CD4-positive, alpha-beta memory T cell (primary cell): ENCODE data around the gene C1orf21. TPM values are rescaled to one million over a fixed set of nuclear protein-coding genes. Genes with fewer than 3 reads are reported as not detected.

ENCODE experiments used
- CTCF ChIA-PET: fragments of 350-600 bp; sonication (Branson Sonifier 250); formaldehyde crosslinking; loops from one replicate; lab custom pipeline; 2021; ENCODE audit warnings: inconsistent platforms; ENCODE audit not compliant: partially characterized antibody; lab: Charles Lee
- POLR2A ChIA-PET: fragments of 350-600 bp; sonication (Branson Sonifier 250); formaldehyde crosslinking; loops from one replicate; lab custom pipeline; 2021; ENCODE audit not compliant: partially characterized antibody; lab: Charles Lee
- DNase-seq, 5 donors: peaks; one replicate each; pipeline versions ENCODE4 v3.0.0 to v3.0.0-alpha.2; 2020 to 2022; ENCODE audit warnings: mixed read lengths in 1 of 5
- H3K27ac ChIP-seq: one replicate; pipeline ENCODE4 v1.7.0; 2013; ENCODE audit warnings: low read depth, low read length
- H3K27me3 ChIP-seq: 2 replicates; pipeline ENCODE4 v1.7.0; 2013; ENCODE audit warnings: mild to moderate bottlenecking, low read length, moderate library complexity; ENCODE audit not compliant: insufficient read depth
- H3K36me3 ChIP-seq: 2 replicates; pipeline ENCODE4 v1.7.0; 2013; ENCODE audit warnings: mild to moderate bottlenecking, low read length, moderate library complexity; ENCODE audit not compliant: insufficient read depth
- H3K4me1 ChIP-seq: 2 replicates; pipeline ENCODE4 v1.7.0; 2013; ENCODE audit warnings: mild to moderate bottlenecking, low read length, moderate library complexity; ENCODE audit not compliant: insufficient read depth
- H3K4me3 ChIP-seq, 2 donors: one replicate each; pipeline ENCODE4 v1.7.0; 2013; ENCODE audit warnings: low read length in 2 of 2, mild to moderate bottlenecking in 1 of 2
- H3K9me3 ChIP-seq, 2 donors: one replicate each; pipeline ENCODE4 v1.7.0; 2013; ENCODE audit warnings: low read length in 2 of 2, control low read depth in 1 of 2; ENCODE audit not compliant: control insufficient read depth in 1 of 2
- H3K27ac Mint-ChIP-seq, 7 donors: one replicate each; pipeline ENCODE4 v1.8.0; 2020 to 2021; ENCODE audit warnings: mixed read lengths in 7 of 7, mild to moderate bottlenecking in 6 of 7, inconsistent platforms in 3 of 7, moderate library complexity in 3 of 7
- H3K27me3 Mint-ChIP-seq, 2 donors: one replicate each; pipeline ENCODE4 v1.8.0; 2020 to 2021; ENCODE audit warnings: mixed read lengths in 2 of 2
- H3K36me3 Mint-ChIP-seq, 2 donors: one replicate each; pipeline ENCODE4 v1.8.0; 2020 to 2021; ENCODE audit warnings: mixed read lengths in 2 of 2, inconsistent platforms in 1 of 2, mild to moderate bottlenecking in 1 of 2
- H3K4me1 Mint-ChIP-seq, 4 donors: one replicate each; pipeline ENCODE4 v1.8.0; 2020 to 2021; ENCODE audit warnings: mixed read lengths in 4 of 4, mild to moderate bottlenecking in 1 of 4
- H3K4me3 Mint-ChIP-seq, 8 donors: one replicate each; pipeline ENCODE4 v1.8.0; 2020 to 2021; ENCODE audit warnings: mixed read lengths in 8 of 8, mild to moderate bottlenecking in 7 of 8, moderate library complexity in 6 of 8, inconsistent platforms in 3 of 8
- H3K9me3 Mint-ChIP-seq, 8 donors: one replicate each; pipeline ENCODE4 v1.8.0; 2020 to 2021; ENCODE audit warnings: mixed read lengths in 8 of 8, mild to moderate bottlenecking in 5 of 8, inconsistent platforms in 3 of 8, moderate library complexity in 1 of 8
- intact Hi-C: fragments of 100-400 bp; cut with micrococcal nuclease; formaldehyde crosslinking; loops from one replicate; pipeline ENCODE4 v1.15.1; 2023
- polyA plus RNA-seq, 2 donors: library from polyadenylated mRNA; unstranded; fragments of 300-500 nt; fragmentation: Illumina TruSeq; gene quantifications; one replicate each; pipeline ENCODE4 v1.2.3, GENCODE V29; 2021
- total RNA-seq, 2 experiments: library from RNA; stranded (reverse); gene quantifications; one replicate each; pipeline ENCODE4 v1.2.3, GENCODE V29; 2021

Gene C1orf21
- total and polyA plus RNA-seq, 4 experiments from 2014 or later: 0.20 to 0.80 (median 0.55) TPM

DNA sequence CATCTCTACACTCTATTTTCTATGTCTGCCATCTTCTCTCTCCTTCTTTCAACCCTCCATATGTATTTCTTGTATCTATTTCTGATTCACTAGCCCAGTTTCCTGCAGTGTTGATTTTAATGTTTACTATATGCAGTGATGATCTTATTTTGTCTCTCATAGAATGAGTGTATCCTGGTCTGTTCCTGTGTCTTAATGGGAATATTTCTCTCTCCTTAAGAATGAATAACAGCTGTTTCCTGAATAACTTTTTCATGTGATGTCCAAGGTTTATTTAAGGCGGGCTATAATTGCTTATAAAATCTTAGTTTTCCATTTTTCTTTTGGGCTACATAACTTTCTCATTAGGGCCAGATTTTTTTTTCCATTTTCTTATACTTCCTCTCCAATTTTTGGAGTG, 144.5 kb downstream of the C1orf21 start:
- Histone ChIP-seq H3K36me3 (no peaks in the 10 kb centered on the region), H3K27ac (no peak overlapping the region), H3K4me1 (no peaks in the 10 kb centered on the region), H3K4me3 (no peak overlapping the region), H3K9me3 (no peaks in the 10 kb centered on the region), H3K27me3 (no peaks in the 10 kb centered on the region)
- POLR2A ChIA-PET: no interaction called here
- Mint-ChIP-seq H3K9me3 (peaks cover 0 to 8% (median 2%) of the 10 kb centered on the region in 8 donors), H3K36me3 (no peaks in the 10 kb centered on the region), H3K27ac (no peak overlapping the region), H3K27me3 (peaks cover 21 to 22% of the 10 kb centered on the region in 2 donors), H3K4me1 (no peaks in the 10 kb centered on the region), H3K4me3 (no peak overlapping the region)
- CTCF ChIA-PET: no interaction called here
- DNase-seq: no peak
- intact Hi-C loops: no loop called here

DNA sequence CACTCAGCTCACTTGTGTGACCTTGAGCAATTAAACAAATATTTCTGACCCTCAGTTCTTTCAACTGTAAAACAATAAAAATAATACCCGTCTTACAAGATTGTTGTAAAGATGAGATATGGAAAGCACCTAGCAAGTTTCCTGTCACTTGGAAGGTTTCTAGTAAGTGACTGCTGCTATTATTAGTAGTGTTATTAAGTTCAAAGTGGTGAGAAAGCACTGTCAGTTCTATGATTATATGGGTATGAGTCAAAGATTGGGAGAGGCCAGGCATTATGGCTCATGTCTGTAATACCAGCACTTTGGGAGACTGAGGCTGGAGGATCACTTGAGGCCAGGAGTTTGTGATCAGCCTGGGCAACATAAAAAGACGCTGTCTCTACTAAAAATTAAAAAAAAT, 145.4 kb downstream of the C1orf21 start:
- CTCF ChIA-PET: no interaction called here
- Mint-ChIP-seq H3K27ac (no peak overlapping the region), H3K4me3 (no peak overlapping the region), H3K9me3 (peaks cover 0 to 9% (median 4%) of the 10 kb centered on the region in 8 donors), H3K27me3 (peaks cover 22% of the 10 kb centered on the region in 2 donors), H3K4me1 (no peaks in the 10 kb centered on the region), H3K36me3 (no peaks in the 10 kb centered on the region)
- Histone ChIP-seq H3K27ac (no peak overlapping the region), H3K36me3 (no peaks in the 10 kb centered on the region), H3K4me1 (no peaks in the 10 kb centered on the region), H3K9me3 (no peaks in the 10 kb centered on the region), H3K27me3 (no peaks in the 10 kb centered on the region), H3K4me3 (no peak overlapping the region)
- DNase-seq: no peak
- POLR2A ChIA-PET: interaction anchor here (0.7 kb wide), 1 partner anchor 47 kb away, joined by 4 read pairs; no protein-coding TSS in a partner anchor
- intact Hi-C loops: no loop called here

DNA sequence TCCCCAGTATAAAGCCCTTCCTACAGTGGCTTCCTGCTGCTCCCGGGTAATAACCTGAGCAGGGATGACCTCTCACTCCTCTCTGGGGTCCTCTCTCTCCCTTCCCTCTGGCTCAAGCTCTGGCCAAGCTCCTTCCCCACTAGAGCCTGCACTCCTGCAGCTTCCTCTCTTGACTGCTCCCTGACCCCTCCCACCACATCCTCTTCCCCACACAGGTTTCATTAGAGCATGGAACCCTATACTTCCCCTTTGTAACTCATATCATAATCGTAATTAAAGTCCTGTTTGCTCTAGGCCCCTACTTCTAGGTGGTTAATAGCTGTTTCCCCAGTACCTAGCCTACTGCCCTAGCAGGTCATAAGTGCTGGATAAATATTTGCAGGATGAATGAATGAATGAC, 146.2 kb downstream of the C1orf21 start:
- Histone ChIP-seq H3K4me3 (no peak overlapping the region), H3K27me3 (no peaks in the 10 kb centered on the region), H3K4me1 (no peaks in the 10 kb centered on the region), H3K27ac (no peak overlapping the region), H3K36me3 (no peaks in the 10 kb centered on the region), H3K9me3 (no peaks in the 10 kb centered on the region)
- H3K27ac Mint-ChIP-seq: no peak overlapping the region
- no peaks in the 10 kb centered on the region for H3K4me1 Mint-ChIP-seq
- ChIA-PET CTCF (no interaction called here), POLR2A (no interaction called here)
- intact Hi-C loops: no loop called here
- H3K9me3 Mint-ChIP-seq: peaks cover 0 to 10% (median 5%) of the 10 kb centered on the region in 8 donors
- no peak for DNase-seq
- H3K27me3 Mint-ChIP-seq: peaks cover 22% of the 10 kb centered on the region in 2 donors
- no peaks in the 10 kb centered on the region for H3K36me3 Mint-ChIP-seq
- H3K4me3 Mint-ChIP-seq: no peak overlapping the region

GRCh38 chr1:184533915-184534314, 147.1 kb downstream of the C1orf21 start:
- no peak overlapping the region for H3K27ac ChIP-seq
- Mint-ChIP-seq H3K4me1 (no peaks in the 10 kb centered on the region), H3K4me3 (no peak overlapping the region), H3K36me3 (no peaks in the 10 kb centered on the region), H3K9me3 (peaks cover 2 to 15% (median 9%) of the 10 kb centered on the region in 8 donors), H3K27ac (no peak overlapping the region), H3K27me3 (peaks cover 22% of the 10 kb centered on the region in 2 donors)
- ChIA-PET CTCF (no interaction called here), POLR2A (no interaction called here)
- H3K4me1 ChIP-seq: no peaks in the 10 kb centered on the region
- H3K4me3 ChIP-seq: no peak overlapping the region
- H3K36me3 ChIP-seq: no peaks in the 10 kb centered on the region
- intact Hi-C loops: no loop called here
- H3K27me3 ChIP-seq: no peaks in the 10 kb centered on the region
- no peaks in the 10 kb centered on the region for H3K9me3 ChIP-seq
- DNase-seq: no peak

DNA sequence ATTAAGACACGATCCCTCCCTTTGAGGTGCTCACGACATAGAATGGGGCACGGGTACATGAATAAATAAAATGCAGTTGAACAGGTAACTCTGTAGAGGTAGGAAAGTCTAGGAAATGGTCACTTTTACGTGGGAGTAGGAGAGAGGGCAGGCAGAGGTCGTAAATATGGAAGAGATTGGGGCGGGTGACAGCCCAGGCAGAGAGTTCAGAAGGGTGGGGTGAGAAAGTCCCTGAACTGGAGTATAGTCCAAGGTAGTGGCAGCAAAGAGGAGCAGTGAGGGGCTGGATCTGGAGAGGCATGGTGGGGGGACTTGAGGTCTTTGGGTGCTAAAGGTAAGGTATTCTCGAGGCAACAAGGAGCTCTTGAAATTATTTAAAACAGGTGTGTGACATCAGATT, 147.9 kb downstream of the C1orf21 start:
- POLR2A ChIA-PET: no interaction called here
- no peaks in the 10 kb centered on the region for H3K9me3 ChIP-seq
- intact Hi-C loops: no loop called here

GRCh38 chr1:184535191-184535970, 148.6 kb downstream of the C1orf21 start:
- no peak overlapping the region for H3K27ac ChIP-seq
- Mint-ChIP-seq H3K4me3 (no peak overlapping the region), H3K4me1 (no peaks in the 10 kb centered on the region), H3K27me3 (peaks cover 20 to 22% of the 10 kb centered on the region in 2 donors), H3K36me3 (no peaks in the 10 kb centered on the region), H3K27ac (no peak overlapping the region), H3K9me3 (peaks cover 4 to 18% (median 11%) of the 10 kb centered on the region in 8 donors)
- no peak for DNase-seq
- ChIA-PET CTCF (no interaction called here), POLR2A (no interaction called here)
- intact Hi-C loops: no loop called here
- H3K4me1 ChIP-seq: no peaks in the 10 kb centered on the region
- no peaks in the 10 kb centered on the region for H3K36me3 ChIP-seq
- no peaks in the 10 kb centered on the region for H3K9me3 ChIP-seq
- no peaks in the 10 kb centered on the region for H3K27me3 ChIP-seq
- H3K4me3 ChIP-seq: no peak overlapping the region

More for the DNA sequence above, 147.9 kb downstream of the C1orf21 start:
- Histone ChIP-seq H3K4me1 (no peaks in the 10 kb centered on the region), H3K36me3 (no peaks in the 10 kb centered on the region), H3K27me3 (no peaks in the 10 kb centered on the region), H3K4me3 (no peak overlapping the region), H3K27ac (no peak overlapping the region)
- no peaks in the 10 kb centered on the region for H3K4me1 Mint-ChIP-seq
- CTCF ChIA-PET: no interaction called here
- H3K4me3 Mint-ChIP-seq: no peak overlapping the region
- no peak for DNase-seq
- no peak overlapping the region for H3K27ac Mint-ChIP-seq
- no peaks in the 10 kb centered on the region for H3K36me3 Mint-ChIP-seq
- peaks cover 4 to 18% (median 11%) of the 10 kb centered on the region in 8 donors for H3K9me3 Mint-ChIP-seq
- H3K27me3 Mint-ChIP-seq: peaks cover 20 to 22% of the 10 kb centered on the region in 2 donors

GRCh38 chr1:184536246-184536985, 149.6 kb downstream of the C1orf21 start:
- no peaks in the 10 kb centered on the region for H3K36me3 ChIP-seq
- CTCF ChIA-PET: no interaction called here
- no peaks in the 10 kb centered on the region for H3K36me3 Mint-ChIP-seq
- H3K4me3 Mint-ChIP-seq: no peak overlapping the region
- no peaks in the 10 kb centered on the region for H3K4me1 Mint-ChIP-seq
- H3K4me1 ChIP-seq: no peaks in the 10 kb centered on the region
- no peak overlapping the region for H3K27ac Mint-ChIP-seq
- no peak overlapping the region for H3K27ac ChIP-seq
- no peak for DNase-seq
- H3K9me3 Mint-ChIP-seq: peaks cover 4 to 18% (median 11%) of the 10 kb centered on the region in 8 donors
- H3K9me3 ChIP-seq: no peaks in the 10 kb centered on the region
- H3K27me3 ChIP-seq: no peaks in the 10 kb centered on the region
- H3K4me3 ChIP-seq: no peak overlapping the region
- intact Hi-C loops: no loop called here
- POLR2A ChIA-PET: no interaction called here
- peaks cover 17 to 21% of the 10 kb centered on the region in 2 donors for H3K27me3 Mint-ChIP-seq
